ENCODE measurements around the gene MYO6. TPM values are rescaled to one million over a fixed set of nuclear protein-coding genes. Genes with fewer than 3 reads are reported as not detected.
A peak's percentile ranks its signal among the peaks of the same experiment; 100 is the strongest.
"Not testable (repeated sequence)": the region's sequence is repeated elsewhere in the genome, so short reads cannot be mapped to it uniquely, and the experiment has no call there.

The MYO6 gene
- total RNA-seq, 1 experiment from 2014 or later, result 122 TPM

GRCh38 chr6:75727206-75727605, 21.8 kb upstream of the MYO6 start:
- Mint-ChIP-seq H3K9me3 (ENCODE audit: low read depth, unreplicated experiment) (no peaks in the 10 kb centered on the region), H3K4me1 (ENCODE audit: low read depth, unreplicated experiment) (no peaks in the 10 kb centered on the region), H3K27ac (ENCODE audit: unreplicated experiment) (no peak overlapping the region), H3K36me3 (ENCODE audit: insufficient read depth, unreplicated experiment) (no peaks in the 10 kb centered on the region), H3K27me3 (ENCODE audit: unreplicated experiment) (no peaks in the 10 kb centered on the region), H3K4me3 (ENCODE audit: low read depth, unreplicated experiment) (no peak overlapping the region)
- intact Hi-C loops (cut with micrococcal nuclease; ENCODE audit: unreplicated experiment), result no loop called here
- CTCF ChIA-PET, result no interaction called here
- TF ChIP-seq, protein P1, sequence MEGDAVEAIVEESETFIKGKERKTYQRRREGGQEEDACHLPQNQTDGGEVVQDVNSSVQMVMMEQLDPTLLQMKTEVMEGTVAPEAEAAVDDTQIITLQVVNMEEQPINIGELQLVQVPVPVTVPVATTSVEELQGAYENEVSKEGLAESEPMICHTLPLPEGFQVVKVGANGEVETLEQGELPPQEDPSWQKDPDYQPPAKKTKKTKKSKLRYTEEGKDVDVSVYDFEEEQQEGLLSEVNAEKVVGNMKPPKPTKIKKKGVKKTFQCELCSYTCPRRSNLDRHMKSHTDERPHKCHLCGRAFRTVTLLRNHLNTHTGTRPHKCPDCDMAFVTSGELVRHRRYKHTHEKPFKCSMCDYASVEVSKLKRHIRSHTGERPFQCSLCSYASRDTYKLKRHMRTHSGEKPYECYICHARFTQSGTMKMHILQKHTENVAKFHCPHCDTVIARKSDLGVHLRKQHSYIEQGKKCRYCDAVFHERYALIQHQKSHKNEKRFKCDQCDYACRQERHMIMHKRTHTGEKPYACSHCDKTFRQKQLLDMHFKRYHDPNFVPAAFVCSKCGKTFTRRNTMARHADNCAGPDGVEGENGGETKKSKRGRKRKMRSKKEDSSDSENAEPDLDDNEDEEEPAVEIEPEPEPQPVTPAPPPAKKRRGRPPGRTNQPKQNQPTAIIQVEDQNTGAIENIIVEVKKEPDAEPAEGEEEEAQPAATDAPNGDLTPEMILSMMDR (IDR thresholded peaks at IDR 0.05; ENCODE audit: unreplicated experiment), result no peak
- DNase-seq, result no peak
- BruUV-seq (replicated peaks), result no TSS peak

DNA sequence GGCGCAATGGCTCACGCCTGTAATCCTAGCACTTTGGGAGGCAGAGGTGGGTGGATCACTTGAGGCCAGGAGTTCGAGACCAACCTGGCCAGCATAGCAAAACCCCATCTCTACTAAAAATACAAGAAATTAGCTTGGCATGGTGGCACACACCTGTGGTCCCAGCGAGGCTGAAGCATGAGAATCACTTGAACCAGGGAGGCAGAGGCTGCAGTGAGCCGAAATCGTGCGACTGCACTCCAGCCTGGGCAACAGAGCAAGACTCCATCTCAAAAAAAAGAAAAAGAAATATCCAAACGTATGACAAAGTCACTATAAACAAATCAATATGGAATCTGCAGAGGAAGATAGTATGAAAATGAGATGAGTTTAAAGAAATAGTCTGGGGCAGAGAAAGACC, 18.0 kb upstream of the MYO6 start:
- peaks cover 11% of the 10 kb centered on the region for H3K36me3 Mint-ChIP-seq (ENCODE audit: insufficient read depth, unreplicated experiment)
- intact Hi-C loops (cut with micrococcal nuclease; ENCODE audit: unreplicated experiment); H3K27me3 Mint-ChIP-seq (ENCODE audit: unreplicated experiment); DNase-seq; H3K9me3 Mint-ChIP-seq (ENCODE audit: low read depth, unreplicated experiment); BruUV-seq (replicated peaks); H3K27ac Mint-ChIP-seq (ENCODE audit: unreplicated experiment); H3K4me3 Mint-ChIP-seq (ENCODE audit: low read depth, unreplicated experiment): not testable (repeated sequence)
- H3K4me1 Mint-ChIP-seq (ENCODE audit: low read depth, unreplicated experiment), result peaks cover 21% of the 10 kb centered on the region
- CTCF ChIA-PET, result interaction anchor here (0.7 kb wide), 1 partner anchor 379 kb away, joined by 3 read pairs; no protein-coding TSS in a partner anchor

DNA sequence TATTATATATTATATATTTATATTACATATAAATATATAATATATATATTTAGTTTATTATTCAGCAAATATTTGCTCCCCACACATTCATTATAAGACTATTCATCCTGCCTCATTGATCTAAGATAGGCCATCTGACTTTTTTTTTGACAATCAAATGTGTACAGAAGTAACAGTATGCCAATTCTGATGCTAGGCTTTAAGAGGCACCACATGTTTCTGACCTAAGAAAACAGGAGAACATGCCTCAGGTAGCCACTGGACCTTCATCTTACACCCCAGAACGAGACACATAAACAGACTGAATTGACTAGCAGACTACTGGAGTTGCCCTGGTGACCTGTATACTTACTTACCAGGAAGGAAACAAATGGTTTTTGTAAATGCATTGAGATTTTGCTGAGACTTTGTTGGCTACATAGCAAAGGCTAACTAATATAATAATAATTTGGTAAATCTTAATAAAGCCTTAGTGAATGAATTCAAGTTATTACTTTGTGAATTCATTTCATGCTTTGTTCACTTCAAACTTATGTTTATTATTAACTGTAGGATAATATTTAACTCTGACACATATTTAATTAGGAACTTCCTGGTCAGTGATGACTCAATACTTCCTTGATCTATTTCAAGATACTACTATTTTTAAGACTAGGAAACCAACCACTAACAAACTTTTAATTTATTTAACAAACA, 13.4 kb upstream of the MYO6 start:
- intact Hi-C loops (cut with micrococcal nuclease; ENCODE audit: unreplicated experiment), result no loop called here
- TF ChIP-seq, protein P1 (IDR thresholded peaks at IDR 0.05; ENCODE audit: unreplicated experiment), result no peak
- Mint-ChIP-seq H3K4me1 (ENCODE audit: low read depth, unreplicated experiment) (peaks cover 21% of the 10 kb centered on the region), H3K4me3 (ENCODE audit: low read depth, unreplicated experiment) (peak overlapping the region; percentile 28), H3K27ac (ENCODE audit: unreplicated experiment) (peak overlapping the region; percentile 96), H3K9me3 (ENCODE audit: low read depth, unreplicated experiment) (peaks cover 3% of the 10 kb centered on the region), H3K27me3 (ENCODE audit: unreplicated experiment) (no peaks in the 10 kb centered on the region), H3K36me3 (ENCODE audit: insufficient read depth, unreplicated experiment) (peaks cover 11% of the 10 kb centered on the region)
- BruUV-seq (replicated peaks), result no TSS peak
- DNase-seq, result peak; percentile 40
- CTCF ChIA-PET, result interaction anchor here (0.8 kb wide), 1 partner anchor 10 kb away, joined by 4 read pairs; no protein-coding TSS in a partner anchor

DNA sequence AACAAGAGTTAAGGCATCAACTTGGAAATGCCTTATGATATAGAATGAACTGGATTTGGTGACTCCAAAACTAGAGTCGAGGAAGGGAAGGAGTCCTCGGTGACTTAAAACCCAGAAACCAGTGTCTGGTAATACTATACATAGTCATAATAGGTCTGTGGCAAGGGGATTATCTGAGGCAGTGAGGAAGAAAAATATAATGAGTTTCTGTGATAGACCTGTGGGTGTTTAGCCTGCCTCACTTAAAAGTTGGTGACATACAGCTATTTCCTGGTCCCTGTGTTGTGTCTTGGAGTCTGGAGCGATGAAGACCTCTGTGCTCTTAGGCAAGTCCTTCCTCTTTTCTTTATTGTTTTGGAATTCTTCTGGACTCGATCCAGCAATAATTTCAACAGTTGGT, 5.1 kb upstream of the MYO6 start:
- CTCF ChIA-PET, result no interaction called here
- H3K36me3 Mint-ChIP-seq (ENCODE audit: insufficient read depth, unreplicated experiment), result peaks cover 16% of the 10 kb centered on the region
- BruUV-seq (replicated peaks), result no TSS peak
- H3K27me3 Mint-ChIP-seq (ENCODE audit: unreplicated experiment), result no peaks in the 10 kb centered on the region
- peaks cover 32% of the 10 kb centered on the region for H3K4me1 Mint-ChIP-seq (ENCODE audit: low read depth, unreplicated experiment)
- TF ChIP-seq, protein P1 (IDR thresholded peaks at IDR 0.05; ENCODE audit: unreplicated experiment), result no peak
- no peaks in the 10 kb centered on the region for H3K9me3 Mint-ChIP-seq (ENCODE audit: low read depth, unreplicated experiment)
- no peak overlapping the region for H3K4me3 Mint-ChIP-seq (ENCODE audit: low read depth, unreplicated experiment)
- intact Hi-C loops (cut with micrococcal nuclease; ENCODE audit: unreplicated experiment), result no loop called here
- no peak for DNase-seq
- no peak overlapping the region for H3K27ac Mint-ChIP-seq (ENCODE audit: unreplicated experiment)

- Mint-ChIP-seq H3K27me3 (ENCODE audit: unreplicated experiment) (no peaks in the 10 kb centered on the region), H3K4me3 (ENCODE audit: low read depth, unreplicated experiment) (no peak overlapping the region), H3K4me1 (ENCODE audit: low read depth, unreplicated experiment) (peaks cover 32% of the 10 kb centered on the region), H3K27ac (ENCODE audit: unreplicated experiment) (no peak overlapping the region), H3K9me3 (ENCODE audit: low read depth, unreplicated experiment) (no peaks in the 10 kb centered on the region), H3K36me3 (ENCODE audit: insufficient read depth, unreplicated experiment) (peaks cover 31% of the 10 kb centered on the region)
- no TSS peak for BruUV-seq (replicated peaks)
- no peak for DNase-seq
- intact Hi-C loops (cut with micrococcal nuclease; ENCODE audit: unreplicated experiment), result no loop called here
- TF ChIP-seq, protein P1 (IDR thresholded peaks at IDR 0.05; ENCODE audit: unreplicated experiment), result no peak
- CTCF ChIA-PET, result no interaction called here
Measured at GRCh38 chr6:75745404-75745803, 3.6 kb upstream of the MYO6 start.

Measured in Calu3 (cell line).